Panc1 (cell line): Measurements from ENCODE around the gene MTNR1B.

Experiments used
- SIN3A ChIP-seq: IDR thresholded peaks from 2 replicates; pipeline ENCODE4 v1.6.1; 2012; ENCODE audit warnings: low read depth, mild to moderate bottlenecking, low read length, moderate library complexity, borderline replicate concordance; ENCODE audit not compliant: insufficient read depth
- TF ChIP-seq, protein P1 (sequence below): fragments of 450-650 bp; IDR thresholded peaks from 2 replicates; pipeline ENCODE4 v1.5.1; 2017; ENCODE audit warnings: mild to moderate bottlenecking

DNA sequence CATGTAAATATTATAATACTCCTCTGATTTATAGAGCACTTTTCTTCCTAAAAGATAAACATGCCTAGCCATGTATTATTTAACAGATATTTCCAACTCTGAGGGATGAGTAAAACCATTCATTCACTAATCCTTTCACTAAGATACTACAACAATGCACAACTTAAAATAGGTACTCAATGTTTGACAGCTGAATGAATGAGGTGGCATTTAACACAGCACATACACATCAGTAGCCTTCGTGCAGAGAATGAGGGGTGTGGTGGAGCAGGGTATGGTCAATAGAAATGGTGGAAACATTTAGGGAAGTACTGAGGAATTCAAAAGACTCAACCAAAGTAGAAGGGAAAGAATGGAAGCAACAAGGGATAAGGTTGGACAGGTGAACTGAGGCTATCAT is 46.7 kb upstream of the MTNR1B start:
- TF ChIP-seq, protein P1, sequence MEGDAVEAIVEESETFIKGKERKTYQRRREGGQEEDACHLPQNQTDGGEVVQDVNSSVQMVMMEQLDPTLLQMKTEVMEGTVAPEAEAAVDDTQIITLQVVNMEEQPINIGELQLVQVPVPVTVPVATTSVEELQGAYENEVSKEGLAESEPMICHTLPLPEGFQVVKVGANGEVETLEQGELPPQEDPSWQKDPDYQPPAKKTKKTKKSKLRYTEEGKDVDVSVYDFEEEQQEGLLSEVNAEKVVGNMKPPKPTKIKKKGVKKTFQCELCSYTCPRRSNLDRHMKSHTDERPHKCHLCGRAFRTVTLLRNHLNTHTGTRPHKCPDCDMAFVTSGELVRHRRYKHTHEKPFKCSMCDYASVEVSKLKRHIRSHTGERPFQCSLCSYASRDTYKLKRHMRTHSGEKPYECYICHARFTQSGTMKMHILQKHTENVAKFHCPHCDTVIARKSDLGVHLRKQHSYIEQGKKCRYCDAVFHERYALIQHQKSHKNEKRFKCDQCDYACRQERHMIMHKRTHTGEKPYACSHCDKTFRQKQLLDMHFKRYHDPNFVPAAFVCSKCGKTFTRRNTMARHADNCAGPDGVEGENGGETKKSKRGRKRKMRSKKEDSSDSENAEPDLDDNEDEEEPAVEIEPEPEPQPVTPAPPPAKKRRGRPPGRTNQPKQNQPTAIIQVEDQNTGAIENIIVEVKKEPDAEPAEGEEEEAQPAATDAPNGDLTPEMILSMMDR: no peak
- no peak for TF ChIP-seq SIN3A
